GM19193 (cell line): ENCODE measurements around the gene FOSL2.

Experiments used
- POLR2A ChIP-seq: IDR thresholded peaks from 4 replicates; pipeline ENCODE4 v1.6.1; 2011; ENCODE audit not compliant: insufficient read depth, insufficient read length; ENCODE audit errors: extremely low read depth

Gene FOSL2

GRCh38 chr2:28407131-28407975 lies 14.7 kb downstream of the FOSL2 start:
- TF ChIP-seq POLR2A = no peak

- TF ChIP-seq POLR2A = no peak
Observed at GRCh38 chr2:28407976-28408690, 15.5 kb downstream of the FOSL2 start.

GRCh38 chr2:28408764-28409599 lies 16.3 kb downstream of the FOSL2 start:
- no peak for TF ChIP-seq POLR2A

GRCh38 chr2:28411166-28411755 lies 18.6 kb downstream of the FOSL2 start:
- TF ChIP-seq POLR2A = no peak

- TF ChIP-seq POLR2A = no peak
Observed at GRCh38 chr2:28411956-28412609, 19.4 kb downstream of the FOSL2 start.

GRCh38 chr2:28412625-28413151 lies 20.0 kb downstream of the FOSL2 start:
- TF ChIP-seq POLR2A = no peak

- no peak for TF ChIP-seq POLR2A
Observed at GRCh38 chr2:28413152-28413898, 20.7 kb downstream of the FOSL2 start.

- TF ChIP-seq POLR2A = no peak
Observed at GRCh38 chr2:28413899-28414295, 21.2 kb downstream of the FOSL2 start.

- TF ChIP-seq POLR2A = no peak
Observed at GRCh38 chr2:28414583-28414982, 21.9 kb downstream of the FOSL2 start.

DNA sequence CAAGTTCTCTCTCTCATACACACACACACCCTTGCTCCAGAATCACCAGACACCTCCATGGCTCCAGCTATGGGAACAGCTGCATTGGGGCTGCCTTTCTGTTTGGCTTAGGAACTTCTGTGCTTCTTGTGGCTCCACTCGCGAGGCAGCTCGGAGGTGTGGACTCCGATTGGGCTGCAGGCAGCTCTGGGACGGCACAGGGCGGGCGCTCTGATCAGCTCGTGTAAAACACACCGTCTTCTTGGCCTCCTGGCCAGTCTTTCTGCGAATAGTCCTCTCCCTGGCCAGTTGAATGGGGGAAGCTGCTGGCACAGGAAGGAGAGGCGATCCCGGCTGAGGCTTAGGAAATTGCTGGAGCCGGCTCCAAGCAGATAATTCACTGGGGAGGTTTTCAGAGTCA lies 22.4 kb downstream of the FOSL2 start:
- no peak for TF ChIP-seq POLR2A

DNA sequence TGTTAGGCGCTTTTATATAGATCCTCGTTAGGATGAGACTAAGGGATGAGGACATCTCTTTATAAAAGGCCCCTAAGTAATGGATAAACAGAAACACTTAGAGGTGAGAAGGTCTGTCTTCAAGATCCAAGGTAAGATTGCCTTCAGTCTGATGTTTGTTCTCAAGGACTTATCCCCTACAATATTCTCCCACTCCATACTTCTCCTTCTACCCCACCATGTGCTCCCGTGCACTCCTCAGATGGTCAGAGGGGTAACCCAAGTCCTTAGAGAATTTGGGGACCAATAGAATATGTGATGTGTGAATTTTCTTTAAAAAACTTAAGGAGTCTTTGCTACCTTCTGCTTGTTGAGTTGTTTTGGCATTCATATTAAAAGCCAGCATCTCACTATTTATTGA lies 23.1 kb downstream of the FOSL2 start:
- TF ChIP-seq POLR2A = no peak

GRCh38 chr2:28419003-28419402 lies 26.3 kb downstream of the FOSL2 start:
- TF ChIP-seq POLR2A = no peak
